HCEC 1CT (cell line): ENCODE measurements around the gene IGLON5.

Source experiments
- DNase-seq: peaks from one replicate; pipeline ENCODE4 v3.0.0-alpha.2; 2017

The IGLON5 gene

DNA sequence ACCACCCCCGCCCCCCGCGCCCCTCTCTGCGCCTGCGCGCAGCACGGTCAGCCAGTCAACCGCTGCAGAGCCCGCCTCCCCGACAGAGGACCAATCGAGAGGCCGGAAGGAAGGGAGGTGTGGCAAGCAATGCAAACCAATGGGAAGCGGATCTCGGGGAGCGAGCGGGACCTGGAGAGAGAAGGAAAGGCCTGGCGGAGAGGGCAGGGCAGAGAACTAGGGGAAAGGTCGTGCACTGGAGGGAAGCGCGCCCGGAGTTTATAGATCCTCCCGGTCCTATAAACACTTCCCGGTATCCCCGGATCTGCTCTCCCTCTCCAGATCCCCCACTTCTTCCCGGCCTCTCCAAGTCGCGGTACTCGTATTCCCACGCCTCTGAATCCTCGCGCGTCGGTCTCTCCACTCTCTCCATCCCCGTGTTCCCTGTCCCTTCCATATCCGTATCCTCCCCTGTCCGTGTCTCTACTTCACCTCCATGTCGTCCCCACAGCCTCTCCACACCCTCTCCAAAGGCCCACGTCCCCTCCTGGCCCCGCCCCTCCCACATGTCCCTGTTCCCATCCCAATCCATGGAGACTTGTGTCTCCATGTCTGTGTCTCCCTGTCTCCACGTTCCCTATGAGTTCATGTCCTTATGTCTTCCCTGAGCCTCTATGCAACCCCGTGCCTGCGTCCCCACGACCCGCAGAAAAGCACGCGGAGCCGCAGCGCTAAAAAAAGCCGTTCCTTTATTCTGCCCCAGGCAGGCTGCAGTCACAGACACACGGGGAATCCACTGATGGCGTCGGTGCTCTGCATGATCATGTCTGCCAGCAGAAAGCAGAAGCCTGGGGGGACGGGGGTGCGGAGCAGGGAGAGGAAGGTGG is 55.2 kb downstream of the IGLON5 start:
- DNase-seq: peak; percentile 98

DNA sequence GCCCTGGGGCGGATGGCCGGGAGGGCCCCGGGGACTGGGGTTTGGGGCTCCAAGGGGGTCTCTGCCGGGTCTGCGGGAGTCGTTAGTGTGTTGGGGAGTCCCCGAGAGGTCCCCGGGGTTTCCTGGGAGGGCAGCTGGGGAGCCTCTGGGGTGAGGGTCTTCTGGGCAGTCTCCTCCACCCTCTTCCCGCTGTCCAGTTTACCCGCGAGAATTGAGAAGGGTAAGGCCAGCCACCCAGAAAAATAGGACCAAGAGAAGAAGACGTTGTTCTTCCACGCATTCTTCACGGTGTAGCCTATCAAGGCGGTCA is 55.8 kb downstream of the IGLON5 start:
- DNase-seq: no peak

GRCh38 chr19:51367565-51368365 is 56.3 kb downstream of the IGLON5 start:
- peak; percentile 98 for DNase-seq

GRCh38 chr19:51368366-51369282 is 57.2 kb downstream of the IGLON5 start, which contains the start of gene CLDND2:
Gene CLDND2, minus strand, starts transcription at chr19:51369003. Its CDS starts 426 bp downstream, at chr19:51368577.
- DNase-seq: no peak

- DNase-seq: no peak
These were observed 58.8 kb downstream of the IGLON5 start for GRCh38 chr19:51370230-51370629.

DNA sequence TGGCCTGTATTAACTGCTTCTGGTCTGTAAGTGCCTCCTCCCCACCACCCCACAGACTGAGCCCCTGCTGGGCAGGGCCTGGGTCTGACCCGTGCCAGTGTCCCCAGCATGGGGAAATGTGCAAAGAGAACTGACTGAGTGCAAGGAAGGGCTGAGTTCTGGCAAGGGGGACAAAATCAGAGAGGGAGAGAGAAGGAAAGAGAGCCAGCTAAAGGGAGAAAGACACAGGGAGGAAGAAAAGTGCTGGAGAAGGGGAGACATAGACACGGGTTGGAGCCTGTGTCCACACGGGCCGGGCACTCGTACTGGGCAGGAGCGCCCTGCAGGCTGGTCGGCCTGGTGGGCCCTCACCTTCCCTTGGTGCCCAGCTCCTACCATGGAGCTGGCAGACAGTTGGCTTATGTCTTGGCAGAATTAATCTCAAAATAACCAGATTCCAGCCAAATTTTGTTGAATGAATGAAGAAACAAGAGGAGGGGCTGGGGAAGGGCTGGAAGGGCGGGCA is 59.8 kb downstream of the IGLON5 start:
- DNase-seq: no peak

DNA sequence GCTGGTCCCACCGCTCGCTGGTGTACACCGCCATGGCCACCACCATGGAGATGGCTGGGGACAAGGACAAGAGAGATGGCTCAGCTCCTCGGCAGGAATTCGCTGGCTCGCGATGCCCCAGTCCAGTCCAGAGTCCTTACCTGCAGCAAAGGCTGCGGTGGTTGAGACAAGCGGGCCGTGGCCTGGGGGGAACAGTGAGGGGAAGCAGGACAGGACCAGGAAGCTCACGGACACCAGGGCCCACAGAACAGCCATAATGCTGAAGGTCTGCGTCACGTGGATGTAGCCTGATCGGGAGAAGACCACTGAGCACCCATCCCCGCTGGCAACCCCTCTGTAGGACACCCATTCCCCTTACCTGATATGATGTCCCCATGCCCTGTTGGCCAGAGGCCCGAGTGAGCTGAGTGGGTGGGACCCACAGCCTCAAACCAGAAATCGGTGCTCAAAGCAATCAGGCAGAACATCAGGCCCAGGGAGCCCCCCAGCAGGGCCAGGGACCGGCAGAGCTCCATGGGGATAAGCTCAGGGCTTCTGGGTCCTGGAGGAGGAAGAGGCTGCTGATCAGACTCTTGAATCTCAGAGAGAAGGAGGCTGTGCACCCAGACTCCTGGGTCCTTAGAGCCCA is 60.7 kb downstream of the IGLON5 start:
- DNase-seq: no peak

GRCh38 chr19:51372649-51373504 is 61.4 kb downstream of the IGLON5 start, which contains the start of gene NKG7:
Gene NKG7, minus strand, starts transcription at chr19:51372654. Its CDS starts 119 bp downstream, at chr19:51372535.
- DNase-seq: no peak

DNA sequence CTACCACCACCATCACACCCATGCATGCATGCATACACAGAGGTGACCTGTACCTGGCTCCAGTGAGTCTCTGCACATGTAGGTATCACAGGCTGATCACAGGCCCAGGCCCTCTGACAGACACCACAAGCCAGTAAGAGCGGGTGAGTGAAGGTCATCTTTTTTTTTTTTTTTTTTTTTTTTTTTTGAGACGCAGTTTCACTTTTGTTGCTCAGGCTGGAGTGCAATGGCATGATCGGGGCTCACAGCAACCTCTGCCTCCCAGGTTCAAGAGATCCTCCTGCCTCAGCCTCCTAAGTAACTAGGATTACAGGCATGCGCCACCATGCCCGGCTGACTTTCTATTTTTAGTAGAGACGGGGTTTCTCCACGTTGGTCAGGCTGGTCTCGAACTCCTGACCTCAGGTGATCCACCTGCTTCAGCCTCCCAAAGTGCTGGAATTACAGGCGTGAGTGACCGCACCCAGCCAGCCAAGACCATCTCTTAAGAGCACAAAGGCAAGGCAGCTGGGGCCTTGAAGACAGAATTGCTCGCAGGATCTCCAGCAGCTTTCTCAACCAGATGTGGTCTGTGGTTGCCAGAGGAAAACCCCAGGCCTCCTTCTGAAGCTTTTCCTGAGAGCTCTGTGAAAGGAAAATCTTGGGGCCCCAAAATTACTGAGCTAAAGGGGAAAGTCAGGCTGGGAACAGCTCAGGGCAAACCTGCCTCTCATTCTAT is 64.2 kb downstream of the IGLON5 start:
- no peak for DNase-seq

GRCh38 chr19:51377422-51377821 is 66.0 kb downstream of the IGLON5 start:
- no peak for DNase-seq

DNA sequence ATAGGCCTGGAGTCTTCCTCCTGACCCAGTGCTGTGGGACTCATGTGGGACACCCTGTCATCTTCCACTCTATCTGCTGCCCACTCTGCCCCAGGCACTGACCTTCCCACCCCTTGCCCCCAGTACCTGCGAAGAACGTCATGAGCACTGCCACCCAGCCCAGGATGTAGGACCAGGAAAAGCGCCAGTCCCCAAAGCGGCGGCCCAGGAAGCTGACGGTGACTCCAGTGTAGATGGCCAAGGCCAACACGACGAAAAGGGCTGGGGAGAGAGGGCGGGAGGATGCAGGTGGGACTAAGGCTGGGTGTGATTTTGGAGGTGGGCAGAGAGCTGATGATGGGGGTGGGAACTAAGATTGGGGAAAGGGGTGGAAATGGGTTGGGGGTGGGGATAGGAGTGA is 68.9 kb downstream of the IGLON5 start:
- no peak for DNase-seq
